Chondrocyte (in vitro differentiated cells): ENCODE data around the gene SHISA6. TPM values are rescaled to one million over a fixed set of nuclear protein-coding genes. Genes with fewer than 3 reads are reported as not detected.

Source experiments
- DNase-seq: peaks from one replicate; pipeline ENCODE4 v3.0.0; 2021; ENCODE audit warnings: mixed read lengths, low spot score
- H3K27ac Mint-ChIP-seq: one replicate; pipeline ENCODE4 v1.8.0; 2021; ENCODE audit warnings: mild to moderate bottlenecking, moderate library complexity, mixed read lengths; ENCODE audit not compliant: unreplicated experiment
- H3K27me3 Mint-ChIP-seq: 2 replicates; pipeline ENCODE4 v1.8.0; 2021; ENCODE audit warnings: low read depth, mixed read lengths
- H3K36me3 Mint-ChIP-seq: 2 replicates; pipeline ENCODE4 v1.8.0; 2021; ENCODE audit warnings: low read depth, mixed read lengths
- H3K4me1 Mint-ChIP-seq: 2 replicates; pipeline ENCODE4 v1.8.0; 2021; ENCODE audit warnings: low read depth, mild to moderate bottlenecking, mixed read lengths
- H3K4me3 Mint-ChIP-seq: one replicate; pipeline ENCODE4 v1.8.0; 2021; ENCODE audit warnings: mild to moderate bottlenecking, moderate library complexity, mixed read lengths; ENCODE audit not compliant: unreplicated experiment
- H3K9me3 Mint-ChIP-seq: 2 replicates; pipeline ENCODE4 v1.8.0; 2021; ENCODE audit warnings: low read depth, mixed read lengths
- CTCF ChIP-seq: fragments of 200-600 bp; sonication (generic); IDR thresholded peaks from 2 replicates; pipeline ENCODE4 v1.5.0; 2021; ENCODE audit warnings: antibody characterized with exemption, mild to moderate bottlenecking, moderate library complexity
- total RNA-seq: library from RNA; stranded (reverse); gene quantifications from 3 replicates; pipeline ENCODE4 v1.2.1, GENCODE V29; 2021

SHISA6 gene
- total RNA-seq, 1 donor from 2014 or later, result not detected

- no peak for DNase-seq
- no peaks in the 10 kb centered on the region for H3K4me1 Mint-ChIP-seq
- no peak for TF ChIP-seq CTCF
- H3K27me3 Mint-ChIP-seq, result no peaks in the 10 kb centered on the region
- no peaks in the 10 kb centered on the region for H3K36me3 Mint-ChIP-seq
- H3K27ac Mint-ChIP-seq, result no peak overlapping the region
- peaks cover 11% of the 10 kb centered on the region for H3K9me3 Mint-ChIP-seq
- H3K4me3 Mint-ChIP-seq, result no peak overlapping the region
Measured at GRCh38 chr17:11391134-11391533, 150.1 kb downstream of the SHISA6 start.

GRCh38 chr17:11404431-11405276 lies 163.6 kb downstream of the SHISA6 start:
- peaks cover 21% of the 10 kb centered on the region for H3K9me3 Mint-ChIP-seq
- H3K27ac Mint-ChIP-seq, result no peak overlapping the region
- H3K36me3 Mint-ChIP-seq, result no peaks in the 10 kb centered on the region
- no peaks in the 10 kb centered on the region for H3K27me3 Mint-ChIP-seq
- DNase-seq, result no peak
- no peak overlapping the region for H3K4me3 Mint-ChIP-seq
- peaks cover 12% of the 10 kb centered on the region for H3K4me1 Mint-ChIP-seq
- TF ChIP-seq CTCF, result no peak

GRCh38 chr17:11406716-11407115 lies 165.7 kb downstream of the SHISA6 start:
- DNase-seq, result no peak
- no peak for TF ChIP-seq CTCF
- H3K36me3 Mint-ChIP-seq, result no peaks in the 10 kb centered on the region
- H3K4me1 Mint-ChIP-seq, result peaks cover 12% of the 10 kb centered on the region
- no peak overlapping the region for H3K27ac Mint-ChIP-seq
- H3K4me3 Mint-ChIP-seq, result no peak overlapping the region
- H3K9me3 Mint-ChIP-seq, result peaks cover 8% of the 10 kb centered on the region
- no peaks in the 10 kb centered on the region for H3K27me3 Mint-ChIP-seq

- H3K27me3 Mint-ChIP-seq, result peaks cover 1% of the 10 kb centered on the region
- H3K36me3 Mint-ChIP-seq, result no peaks in the 10 kb centered on the region
- no peaks in the 10 kb centered on the region for H3K9me3 Mint-ChIP-seq
- no peak for DNase-seq
- peaks cover 3% of the 10 kb centered on the region for H3K4me1 Mint-ChIP-seq
- no peak overlapping the region for H3K4me3 Mint-ChIP-seq
- H3K27ac Mint-ChIP-seq, result no peak overlapping the region
- no peak for TF ChIP-seq CTCF
Measured at GRCh38 chr17:11412654-11413053, 171.6 kb downstream of the SHISA6 start.

- no peaks in the 10 kb centered on the region for H3K36me3 Mint-ChIP-seq
- DNase-seq, result no peak
- H3K4me3 Mint-ChIP-seq, result no peak overlapping the region
- H3K27ac Mint-ChIP-seq, result no peak overlapping the region
- H3K9me3 Mint-ChIP-seq, result no peaks in the 10 kb centered on the region
- H3K4me1 Mint-ChIP-seq, result no peaks in the 10 kb centered on the region
- no peak for TF ChIP-seq CTCF
- H3K27me3 Mint-ChIP-seq, result peaks cover 1% of the 10 kb centered on the region
Measured at GRCh38 chr17:11418342-11418741, 177.3 kb downstream of the SHISA6 start.
